ENCODE measurements around the gene PLAC1.

Gene PLAC1

DNA sequence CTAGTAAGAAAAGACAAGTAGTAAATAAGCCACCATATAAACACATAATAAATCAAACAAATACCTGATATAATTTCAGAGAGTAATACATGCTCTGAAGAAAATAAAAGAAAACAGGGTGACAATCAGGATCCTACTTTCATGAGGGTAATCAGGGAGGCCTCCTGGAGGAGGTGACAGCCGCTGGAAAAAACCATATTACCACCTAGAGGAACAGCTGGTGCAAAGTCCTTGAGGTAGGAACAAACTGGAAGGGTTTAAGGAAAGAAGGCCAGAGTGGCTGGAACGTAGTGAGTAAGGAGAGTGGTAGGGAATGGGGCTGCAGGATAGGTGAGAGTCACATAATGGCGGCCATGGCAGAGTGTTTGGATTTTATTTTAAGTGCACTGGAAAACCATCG lies 19.1 kb upstream of the PLAC1 start:
- H3K36me3 ChIP-seq (ENCODE audit: insufficient read depth, low read length), result no peaks in the 10 kb centered on the region
- no peak for DNase-seq (ENCODE audit: low read depth, low spot score)
- no peaks in the 10 kb centered on the region for H3K9me3 ChIP-seq (ENCODE audit: low read depth, low read length)
- no peak overlapping the region for H3K4me3 ChIP-seq
- H3K27ac ChIP-seq, result no peak overlapping the region
- TF ChIP-seq FOXP2 (optimal IDR thresholded peaks at IDR 0.05; ENCODE audit: control extremely low read depth, extremely low read length, insufficient read depth) (no peak), POLR2AphosphoS5 (IDR thresholded peaks at IDR 0.05; ENCODE audit: borderline replicate concordance, low read depth, low read length) (no peak), EZH2 (IDR thresholded peaks at IDR 0.05) (no peak)
- H3K9ac ChIP-seq (ENCODE audit: insufficient read length), result no peak overlapping the region

DNA sequence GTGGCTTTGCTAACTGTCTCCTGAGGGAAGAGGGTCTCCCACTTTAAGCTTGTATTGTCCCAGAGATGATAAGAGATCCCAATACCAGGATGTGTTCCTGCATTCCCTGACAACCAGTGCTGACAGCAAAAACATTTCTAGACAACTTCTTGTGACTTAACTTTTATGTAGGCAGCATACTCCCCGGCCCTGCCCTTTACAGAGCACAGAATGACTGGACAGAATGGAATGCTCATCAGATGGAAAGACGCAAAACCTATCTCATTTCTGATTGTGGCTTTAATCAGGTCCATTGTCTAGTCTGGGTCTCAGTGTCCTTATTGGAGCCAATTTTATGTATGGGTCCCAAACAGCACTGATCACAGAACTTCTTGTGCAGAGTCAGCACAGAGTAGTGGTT lies 18.2 kb upstream of the PLAC1 start:
- Histone ChIP-seq H3K4me3 (no peak overlapping the region), H3K27ac (no peak overlapping the region), H3K9ac (ENCODE audit: insufficient read length) (no peak overlapping the region), H3K36me3 (ENCODE audit: insufficient read depth, low read length) (no peaks in the 10 kb centered on the region), H3K9me3 (ENCODE audit: low read depth, low read length) (no peaks in the 10 kb centered on the region)
- TF ChIP-seq EZH2 (IDR thresholded peaks at IDR 0.05), result no peak
- TF ChIP-seq FOXP2 (optimal IDR thresholded peaks at IDR 0.05; ENCODE audit: control extremely low read depth, extremely low read length, insufficient read depth), result no peak
- no peak for TF ChIP-seq POLR2AphosphoS5 (IDR thresholded peaks at IDR 0.05; ENCODE audit: borderline replicate concordance, low read depth, low read length)
- no peak for DNase-seq (ENCODE audit: low read depth, low spot score)

DNA sequence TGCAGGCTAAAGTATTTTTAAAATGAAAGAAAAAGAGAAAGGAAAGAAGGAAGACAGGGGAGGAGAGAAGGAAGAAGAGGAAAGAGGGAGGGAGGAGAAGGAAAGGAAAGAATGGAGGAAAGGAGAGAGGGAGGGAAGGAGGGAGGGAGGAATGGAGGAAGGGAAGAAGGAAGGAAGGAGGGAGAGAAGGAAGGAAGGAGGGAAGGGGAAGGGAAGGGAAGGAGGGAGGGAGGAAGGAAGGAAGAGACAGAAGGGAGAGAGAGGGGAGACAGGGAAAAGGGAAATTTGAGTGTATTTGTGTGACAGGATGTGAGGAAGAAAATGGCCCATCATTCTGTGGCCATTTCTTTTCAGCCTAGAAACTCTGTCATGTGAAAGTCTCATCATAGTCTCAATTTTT lies 14.9 kb upstream of the PLAC1 start:
- TF ChIP-seq POLR2AphosphoS5 (IDR thresholded peaks at IDR 0.05; ENCODE audit: borderline replicate concordance, low read depth, low read length) (no peak), FOXP2 (optimal IDR thresholded peaks at IDR 0.05; ENCODE audit: control extremely low read depth, extremely low read length, insufficient read depth) (no peak), EZH2 (IDR thresholded peaks at IDR 0.05) (no peak)
- Histone ChIP-seq H3K27ac (no peak overlapping the region), H3K4me3 (no peak overlapping the region), H3K9me3 (ENCODE audit: low read depth, low read length) (no peaks in the 10 kb centered on the region), H3K9ac (ENCODE audit: insufficient read length) (no peak overlapping the region), H3K36me3 (ENCODE audit: insufficient read depth, low read length) (no peaks in the 10 kb centered on the region)
- DNase-seq (ENCODE audit: low read depth, low spot score), result no peak

DNA sequence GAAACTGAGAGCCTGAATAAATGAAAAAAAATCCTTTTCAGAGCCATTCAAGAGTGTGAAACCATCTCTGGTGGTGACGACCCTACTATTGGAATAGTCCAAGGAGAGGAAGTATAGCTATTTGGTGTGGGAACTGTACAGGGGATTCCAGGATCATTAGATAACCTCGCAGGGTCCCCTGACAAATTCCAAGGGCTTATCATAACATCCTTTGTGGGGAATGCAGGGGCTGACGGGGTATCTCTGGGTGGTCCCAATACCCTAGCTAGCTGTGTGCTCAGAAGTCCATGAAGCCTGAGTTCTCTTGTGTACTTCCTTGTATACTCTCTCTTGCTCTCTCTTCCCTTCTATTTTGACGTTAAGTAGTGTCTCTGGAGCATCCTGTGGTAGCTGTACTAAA lies 13.8 kb upstream of the PLAC1 start:
- no peak overlapping the region for H3K4me3 ChIP-seq
- no peak overlapping the region for H3K9ac ChIP-seq (ENCODE audit: insufficient read length)
- TF ChIP-seq FOXP2 (optimal IDR thresholded peaks at IDR 0.05; ENCODE audit: control extremely low read depth, extremely low read length, insufficient read depth) (no peak), EZH2 (IDR thresholded peaks at IDR 0.05) (no peak), POLR2AphosphoS5 (IDR thresholded peaks at IDR 0.05; ENCODE audit: borderline replicate concordance, low read depth, low read length) (no peak)
- H3K9me3 ChIP-seq (ENCODE audit: low read depth, low read length), result no peaks in the 10 kb centered on the region
- no peak for DNase-seq (ENCODE audit: low read depth, low spot score)
- H3K36me3 ChIP-seq (ENCODE audit: insufficient read depth, low read length), result no peaks in the 10 kb centered on the region
- H3K27ac ChIP-seq, result no peak overlapping the region

DNA sequence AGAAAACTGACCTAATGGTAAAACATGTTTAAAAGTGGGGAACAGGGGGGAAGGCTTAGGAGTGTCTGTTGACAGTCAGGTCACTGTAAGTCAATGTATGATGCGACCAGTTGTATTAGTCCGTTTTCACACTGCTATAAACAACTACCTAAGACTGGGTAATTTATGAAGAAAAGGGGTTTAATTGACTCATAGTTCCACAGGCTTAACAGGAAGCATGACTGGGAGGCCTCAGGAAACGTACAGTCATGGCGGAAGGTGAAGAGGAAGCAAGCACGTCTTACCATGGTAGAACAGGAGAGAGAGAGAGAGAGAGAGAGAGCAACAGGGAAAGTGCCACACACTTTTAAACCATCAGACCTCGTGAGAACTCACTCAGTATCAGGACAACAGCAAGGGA lies 13.0 kb upstream of the PLAC1 start:
- Histone ChIP-seq H3K36me3 (ENCODE audit: insufficient read depth, low read length) (no peaks in the 10 kb centered on the region), H3K27ac (no peak overlapping the region), H3K9me3 (ENCODE audit: low read depth, low read length) (no peaks in the 10 kb centered on the region), H3K4me3 (no peak overlapping the region), H3K9ac (ENCODE audit: insufficient read length) (no peak overlapping the region)
- DNase-seq (ENCODE audit: low read depth, low spot score), result no peak
- TF ChIP-seq FOXP2 (optimal IDR thresholded peaks at IDR 0.05; ENCODE audit: control extremely low read depth, extremely low read length, insufficient read depth) (no peak), EZH2 (IDR thresholded peaks at IDR 0.05) (no peak), POLR2AphosphoS5 (IDR thresholded peaks at IDR 0.05; ENCODE audit: borderline replicate concordance, low read depth, low read length) (no peak)

DNA sequence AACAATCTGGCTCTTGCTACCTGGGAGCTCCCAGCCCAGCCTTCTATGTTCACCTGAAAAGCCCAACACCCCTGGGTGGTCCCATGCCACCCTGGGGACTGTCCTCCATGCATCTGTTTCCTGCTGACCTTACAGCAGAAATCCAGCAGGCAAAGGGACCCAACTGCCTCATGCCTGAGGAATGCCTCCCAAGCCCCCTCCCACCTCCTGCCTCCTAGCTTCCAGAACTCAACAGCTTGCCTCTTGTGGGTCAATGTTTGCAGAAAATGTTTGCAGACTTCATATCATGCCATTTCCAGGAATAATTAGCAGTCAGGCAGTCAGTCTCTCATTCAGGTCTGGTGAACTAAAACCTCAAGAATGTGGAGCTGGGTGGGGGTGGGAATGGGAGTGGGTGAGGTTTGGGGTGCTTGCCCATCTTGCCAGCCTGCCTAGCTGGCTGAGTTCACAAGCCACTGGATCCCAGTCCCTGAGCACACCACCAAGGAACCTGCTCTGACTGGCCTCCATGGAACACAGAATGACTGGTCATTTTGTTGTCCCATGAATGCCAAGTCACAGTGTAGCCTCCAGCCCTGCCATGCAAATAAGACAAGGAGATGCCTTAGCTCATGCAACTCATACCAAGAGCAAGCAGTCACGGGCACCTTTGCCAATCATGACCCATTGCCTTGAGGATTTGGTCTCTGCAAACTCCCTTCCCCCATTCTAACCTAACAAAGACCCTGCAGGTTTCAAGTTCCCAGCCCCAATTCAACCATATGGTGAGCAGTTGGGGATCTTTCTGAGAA lies 12.1 kb upstream of the PLAC1 start:
- no peak for DNase-seq (ENCODE audit: low read depth, low spot score)
- H3K36me3 ChIP-seq (ENCODE audit: insufficient read depth, low read length), result no peaks in the 10 kb centered on the region
- no peak overlapping the region for H3K4me3 ChIP-seq
- H3K9me3 ChIP-seq (ENCODE audit: low read depth, low read length), result no peaks in the 10 kb centered on the region
- no peak overlapping the region for H3K9ac ChIP-seq (ENCODE audit: insufficient read length)
- H3K27ac ChIP-seq, result no peak overlapping the region
- TF ChIP-seq POLR2AphosphoS5 (IDR thresholded peaks at IDR 0.05; ENCODE audit: borderline replicate concordance, low read depth, low read length), result no peak
- TF ChIP-seq FOXP2 (optimal IDR thresholded peaks at IDR 0.05; ENCODE audit: control extremely low read depth, extremely low read length, insufficient read depth), result no peak
- no peak for TF ChIP-seq EZH2 (IDR thresholded peaks at IDR 0.05)

DNA sequence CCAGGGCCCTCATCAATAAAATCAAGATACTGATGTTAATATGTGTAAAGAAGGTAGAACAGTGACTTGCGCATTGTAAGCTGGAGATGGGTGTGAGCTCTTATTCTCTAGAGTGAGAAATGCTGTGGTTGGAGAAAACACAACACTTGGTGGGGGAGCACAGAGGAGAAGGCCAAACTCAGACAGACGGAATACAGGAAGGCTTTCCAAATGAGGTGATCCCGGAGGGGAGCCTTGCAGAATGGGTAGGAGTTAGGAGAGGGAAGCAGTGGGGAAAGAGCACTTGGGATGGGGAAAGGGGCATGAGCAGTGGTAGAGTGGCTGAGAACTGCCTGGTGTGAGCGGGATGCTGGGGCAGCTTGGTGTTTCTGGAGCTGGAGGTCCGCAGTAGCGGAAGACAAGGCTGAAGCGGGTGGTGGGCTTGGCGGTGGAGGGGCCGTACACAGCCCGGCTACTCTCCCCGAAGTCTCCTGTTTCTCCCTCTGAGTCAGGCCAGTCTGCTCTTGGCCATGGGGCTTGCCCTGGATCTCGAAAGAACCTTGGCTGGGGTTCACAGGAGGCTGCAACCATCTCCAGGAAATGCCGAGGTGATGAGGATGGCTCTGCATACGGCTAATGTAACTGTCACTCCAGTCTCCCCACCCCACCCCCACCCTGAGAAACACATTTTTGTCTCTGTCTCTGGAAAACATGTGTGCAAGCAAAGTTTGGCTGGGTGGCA lies 11.3 kb upstream of the PLAC1 start:
- H3K4me3 ChIP-seq, result no peak overlapping the region
- no peak for DNase-seq (ENCODE audit: low read depth, low spot score)
- H3K9me3 ChIP-seq (ENCODE audit: low read depth, low read length), result no peaks in the 10 kb centered on the region
- no peaks in the 10 kb centered on the region for H3K36me3 ChIP-seq (ENCODE audit: insufficient read depth, low read length)
- H3K27ac ChIP-seq, result no peak overlapping the region
- H3K9ac ChIP-seq (ENCODE audit: insufficient read length), result no peak overlapping the region
- no peak for TF ChIP-seq POLR2AphosphoS5 (IDR thresholded peaks at IDR 0.05; ENCODE audit: borderline replicate concordance, low read depth, low read length)
- TF ChIP-seq EZH2 (IDR thresholded peaks at IDR 0.05), result no peak
- no peak for TF ChIP-seq FOXP2 (optimal IDR thresholded peaks at IDR 0.05; ENCODE audit: control extremely low read depth, extremely low read length, insufficient read depth)

DNA sequence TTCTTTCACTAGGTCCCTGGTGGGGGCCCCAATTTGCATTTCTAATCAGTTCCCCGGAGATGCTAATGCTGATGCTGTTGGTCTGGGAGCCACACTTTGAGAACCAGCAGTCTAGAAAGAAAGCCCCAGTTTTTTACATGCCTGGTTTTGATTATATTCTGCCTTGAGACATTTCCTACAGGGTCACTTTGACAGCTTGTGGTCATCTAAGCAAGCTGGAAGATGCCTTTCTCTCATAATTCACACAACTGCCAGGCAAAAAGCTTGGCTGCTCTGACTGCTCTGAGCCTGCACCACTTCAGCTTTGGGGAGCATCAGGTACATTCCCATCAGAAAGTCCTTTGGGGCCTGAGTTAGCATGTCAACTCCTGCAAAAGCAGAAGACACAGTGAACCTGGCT lies 5.9 kb upstream of the PLAC1 start:
- Histone ChIP-seq H3K4me3 (no peak overlapping the region), H3K9me3 (ENCODE audit: low read depth, low read length) (no peaks in the 10 kb centered on the region), H3K9ac (ENCODE audit: insufficient read length) (no peak overlapping the region), H3K27ac (no peak overlapping the region), H3K36me3 (ENCODE audit: insufficient read depth, low read length) (no peaks in the 10 kb centered on the region)
- DNase-seq (ENCODE audit: low read depth, low spot score), result no peak
- TF ChIP-seq FOXP2 (optimal IDR thresholded peaks at IDR 0.05; ENCODE audit: control extremely low read depth, extremely low read length, insufficient read depth), result no peak
- TF ChIP-seq EZH2 (IDR thresholded peaks at IDR 0.05), result no peak
- TF ChIP-seq POLR2AphosphoS5 (IDR thresholded peaks at IDR 0.05; ENCODE audit: borderline replicate concordance, low read depth, low read length), result no peak

Data from SK-N-MC (cell line).